K562 (cell line): ENCODE measurements around the gene DTNB. TPM values are rescaled to one million over a fixed set of nuclear protein-coding genes. Genes with fewer than 3 reads are reported as not detected.
A peak's percentile ranks its signal among the peaks of the same experiment; 100 is the strongest.

Source experiments
- ATAC-seq: fragments of 200-7000 bp; cut with Tn5 transposase; 3 replicates; pipeline ENCODE4 v1.9.1; 2020; ENCODE audit warnings: moderate library complexity
- BruUV-seq: library from RNA; stranded (reverse); fragments of 400-500 nt; replicated peaks from 2 replicates; lab custom pipeline; 2021; lab: Mats Ljungman, UMichigan
- CTCF ChIA-PET: fragments of 300-600 bp; formaldehyde crosslinking; extraction: SDS; loops from one replicate; lab custom pipeline; 2021; ENCODE audit warnings: low intra/inter-chr PET ratio; lab: Yijun Ruan, JAX
- POLR2A ChIA-PET: fragments of 300-600, 350-650 bp; sonication (Branson Sonifier 250); formaldehyde crosslinking; extraction: SDS; loops from one replicate; lab custom pipeline; 2021; ENCODE audit warnings: antibody characterized with exemption, inconsistent platforms; lab: Yijun Ruan, JAX
- DNase-seq, 4 experiments: peaks; one replicate each; pipeline versions ENCODE4 v3.0.0 to v3.0.0-alpha.2; 2011 to 2018; ENCODE audit warnings: low spot score in 3 of 4, mixed read lengths in 3 of 4; ENCODE audit errors: extremely low read depth in 1 of 4
- FAIRE-seq: peaks from 2 replicates; lab custom pipeline; 2011; peaks lifted over from hg19 to GRCh38; lab: Jason Lieb, UNC
- H2AFZ ChIP-seq: 2 replicates; pipeline ENCODE4 v1.6.0; 2011; ENCODE audit warnings: low read depth, low read length, control low read depth, inconsistent platforms
- H3K27ac ChIP-seq: fragments of 200-600 bp; 3 replicates; pipeline ENCODE4 v1.8.0; 2011; ENCODE audit warnings: low read depth, mild to moderate bottlenecking, control low read depth, inconsistent platforms, low read length, moderate library complexity, mixed read lengths; ENCODE audit errors: extremely low read depth
- H3K27me3 ChIP-seq, 2 experiments: fragments of 300-600 bp in 1 of 2; 2 replicates in 1 of 2; 3 replicates in 1 of 2; pipeline versions ENCODE4 v1.6.0 to v1.8.0; 2011; ENCODE audit warnings: inconsistent platforms in 2 of 2, low read length in 2 of 2, mild to moderate bottlenecking in 1 of 2, mixed read lengths in 1 of 2, moderate library complexity in 1 of 2; ENCODE audit not compliant: control insufficient read depth in 2 of 2, insufficient read depth in 2 of 2
- H3K36me3 ChIP-seq: fragments of 300-600 bp; 3 replicates; pipeline ENCODE4 v1.8.0; 2011; ENCODE audit warnings: mild to moderate bottlenecking, low read length, inconsistent platforms; ENCODE audit not compliant: control insufficient read depth, insufficient read depth
- H3K4me1 ChIP-seq, 2 experiments: fragments of 200-600 bp in 1 of 2; replicated peaks in 1 of 2; 2 replicates in 1 of 2; 3 replicates in 1 of 2; pipeline versions ENCODE4 v1.5.1 to v1.8.0; 2011; ENCODE audit warnings: inconsistent platforms in 2 of 2, low read length in 2 of 2, mild to moderate bottlenecking in 1 of 2, mixed read lengths in 1 of 2, moderate library complexity in 1 of 2; ENCODE audit not compliant: control insufficient read depth in 2 of 2, insufficient read depth in 2 of 2
- H3K4me2 ChIP-seq: 2 replicates; pipeline ENCODE4 v1.6.1; 2011; ENCODE audit warnings: low read length, control low read depth, inconsistent platforms, mixed read lengths; ENCODE audit not compliant: insufficient read depth
- H3K4me3 ChIP-seq: fragments of 200-600 bp; sonication (generic), shearing (Covaris generic); 2 replicates; pipeline ENCODE4 v1.5.1; 2016; ENCODE audit warnings: control low read depth, inconsistent platforms
- H3K79me2 ChIP-seq: fragments of 200-600 bp; 3 replicates; pipeline ENCODE4 v1.8.0; 2011; ENCODE audit warnings: low read length, inconsistent platforms; ENCODE audit not compliant: control insufficient read depth, insufficient read depth
- H3K9ac ChIP-seq, 2 experiments: 2 replicates each; pipeline versions ENCODE4 v1.6.0 to v1.6.1; 2011; ENCODE audit warnings: low read depth in 2 of 2, low read length in 2 of 2, control low read depth in 1 of 2, inconsistent platforms in 1 of 2, mild to moderate bottlenecking in 1 of 2, mixed read lengths in 1 of 2; ENCODE audit not compliant: insufficient read depth in 1 of 2
- H3K9me1 ChIP-seq: one replicate; pipeline ENCODE4 v1.6.0; 2011; ENCODE audit warnings: inconsistent platforms, mild to moderate bottlenecking, low read length, moderate library complexity; ENCODE audit not compliant: control insufficient read depth, insufficient read depth
- H3K9me3 ChIP-seq: replicated peaks from 2 replicates; pipeline ENCODE4 v1.5.1; 2011; ENCODE audit warnings: low read depth, low read length, inconsistent platforms; ENCODE audit not compliant: control insufficient read depth, insufficient read depth
- H4K20me1 ChIP-seq: replicated peaks from 2 replicates; pipeline ENCODE4 v1.6.1; 2011; ENCODE audit warnings: low read length, inconsistent platforms, mixed read lengths; ENCODE audit not compliant: control insufficient read depth, insufficient read depth
- C11orf30 ChIP-seq: fragments of 450-650 bp; IDR thresholded peaks from 2 replicates; pipeline ENCODE4 v1.6.1; 2016; ENCODE audit warnings: low read depth, mild to moderate bottlenecking
- FOXA1 ChIP-seq: fragments of 450-650 bp; IDR thresholded peaks from 2 replicates; pipeline ENCODE4 v1.6.1; 2016; ENCODE audit warnings: mild to moderate bottlenecking, borderline replicate concordance
- MAFF ChIP-seq: IDR thresholded peaks from 2 replicates; pipeline ENCODE4 v1.6.1; 2012; ENCODE audit warnings: low read length, improper control_type of control experiment
- MAFG ChIP-seq: fragments of 450-650 bp; conservative IDR thresholded peaks from 2 replicates; pipeline ENCODE4 v1.6.1; 2016; ENCODE audit warnings: missing genetic modification characterization, missing compliant biosample characterization
- MLX ChIP-seq, 2 experiments: fragments of 450-650 bp in 1 of 2; sonication (generic) in 1 of 2; formaldehyde crosslinking; conservative IDR thresholded peaks; 2 replicates each; pipeline versions ENCODE4 v1.4.0 to v1.8.1; 2020 to 2022; ENCODE audit warnings: mild to moderate bottlenecking in 1 of 2, missing genetic modification reagents in 1 of 2
- ZNF316 ChIP-seq: fragments of 450-650 bp; IDR thresholded peaks from 2 replicates; pipeline ENCODE4 v1.6.1; 2016
- WGBS: fragments of 100-300 bp; shearing (Covaris generic); methylation state at CpG from one replicate; pipeline ENCODE4 v1.1.6; 2016; ENCODE audit warnings: low coverage, mixed read lengths; ENCODE audit not compliant: insufficient coverage; ENCODE audit errors: missing lambda C conversion rate; 5-methylcytosine and 5-hydroxymethylcytosine counted together
- in situ Hi-C: fragments of 300-500 bp; cut with MboI; formaldehyde crosslinking; loops from 4 replicates; pipeline ENCODE4 v1.15.0; 2018; ENCODE audit warnings: inconsistent platforms, mixed read lengths
- intact Hi-C: fragments of 100-400 bp; cut with micrococcal nuclease; formaldehyde crosslinking; loops from 2 replicates; pipeline ENCODE4 v1.14.2; 2022
- polyA plus RNA-seq, 8 experiments: library from polyadenylated mRNA; depleted of rRNA in 4 of 8; stranded (reverse) in 5 of 8; unstranded in 3 of 8; fragments of >200 nt; fragmentation: Nextera tagmentation in 2 of 8; fragmentation: Illumina TruSeq in 1 of 8; extraction: Ambion mirVana in 2 of 8; extraction: Trizol in 1 of 8; gene quantifications; 2 replicates each; pipeline versions ENCODE4 v1.2.1 to v1.2.3, GENCODE V29; 2011 to 2014; ENCODE audit warnings: inconsistent platforms in 1 of 8, missing spikeins in 1 of 8
- total RNA-seq, 7 experiments: library from RNA; depleted of rRNA in 6 of 7; stranded (reverse); fragments of >200 nt in 6 of 7; fragmentation: Illumina TruSeq in 2 of 7; extraction: Trizol in 2 of 7; gene quantifications; 2 replicates each; pipeline versions ENCODE4 v1.2.1 to v1.2.3, GENCODE V29; 2011 to 2021; ENCODE audit warnings: low replicate concordance in 1 of 7

The DTNB gene
- total and polyA plus RNA-seq, 9 of the 15 experiments (the other 6 are each of a cell fraction or from before 2014, with no cell fraction given): 0.18 to 2.0 (median 0.77) TPM; not detected in 2

DNA sequence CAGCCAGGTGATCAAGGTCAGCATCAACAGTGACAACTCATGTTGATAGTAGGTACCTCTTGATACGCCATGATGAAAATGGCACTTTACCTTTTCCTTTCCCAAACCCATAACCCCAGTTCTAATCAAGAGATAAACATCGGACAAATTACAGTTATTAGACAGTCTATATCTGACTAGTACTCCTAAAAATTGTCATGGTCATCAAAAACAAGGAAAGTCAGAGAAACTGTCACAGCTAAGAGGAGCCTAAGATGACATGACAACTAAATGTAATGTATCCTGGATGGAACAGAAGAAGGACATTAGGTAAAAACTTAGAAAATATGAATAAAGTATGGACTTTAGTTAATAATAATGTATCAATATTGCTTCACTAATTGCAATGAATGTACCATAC is 234.6 kb downstream of the DTNB start:
- H3K79me2 ChIP-seq: no peaks in the 10 kb centered on the region
- DNase-seq: no peak
- peak; percentile 34; the same call in 1 of the 2 replicates for TF ChIP-seq MAFG (tag)
- TF ChIP-seq MLX (CRISPR knock-in tag; conservative IDR thresholded peaks at IDR 0.05): no peak
- 0 out of 2 replicates have a peak, but pooled peaks have one; percentile 45 for TF ChIP-seq C11orf30
- TF ChIP-seq FOXA1: no peak
- TF ChIP-seq ZNF316: peak; percentile 67
- peak; percentile 21; the same call in 1 of the 2 replicates for TF ChIP-seq MAFF
- no peak overlapping the region for H3K4me3 ChIP-seq
- H2AFZ ChIP-seq: no peak overlapping the region
- in situ Hi-C loops (no loop called here), intact Hi-C loops (no loop called here)
- WGBS: 0% methylated on average over 2 of the region's 2 CpGs
- CTCF ChIA-PET: no interaction called here
- POLR2A ChIA-PET: no interaction called here
- ATAC-seq: no peak
- H3K4me2 ChIP-seq: no peak overlapping the region
- no peaks in the 10 kb centered on the region for H3K9me3 ChIP-seq
- H4K20me1 ChIP-seq: no peaks in the 10 kb centered on the region
- FAIRE-seq: no peak
- H3K27me3 ChIP-seq: peaks cover 3% of the 10 kb centered on the region in 2 experiments; a peak in 3 of 5 replicates
- H3K9me1 ChIP-seq: no peaks in the 10 kb centered on the region
- BruUV-seq: no TSS peak
- H3K27ac ChIP-seq: no peak overlapping the region
- no peaks in the 10 kb centered on the region for H3K36me3 ChIP-seq
- H3K4me1 ChIP-seq: no peaks in the 10 kb centered on the region
- H3K9ac ChIP-seq: no peak overlapping the region
